Gastrocnemius medialis (tissue), 4 donors: ENCODE results near the gene MMP25.
"Not testable (repeated sequence)": the region's sequence is repeated elsewhere in the genome, so short reads cannot be mapped to it uniquely, and the experiment has no call there.

Source experiments
- POLR2A ChIP-seq, 2 donors: fragments of 450-650 bp; IDR thresholded peaks; one replicate each; pipeline ENCODE4 v1.6.1; 2017; ENCODE audit warnings: antibody characterized with exemption in 2 of 2, mild to moderate bottlenecking in 2 of 2, moderate library complexity in 2 of 2
- TF ChIP-seq, protein P1 (sequence below), 5 experiments: fragments of 450-650 bp in 3 of 5; fragments of 200-600 bp in 2 of 5; sonication (generic) in 2 of 5; IDR thresholded peaks in 4 of 5; conservative IDR thresholded peaks in 1 of 5; 1 replicate in 4 of 5; 2 replicates in 1 of 5; pipeline ENCODE4 v1.5.1; 2016 to 2019; ENCODE audit warnings: antibody characterized with exemption in 5 of 5, mild to moderate bottlenecking in 3 of 5, moderate library complexity in 3 of 5

DNA sequence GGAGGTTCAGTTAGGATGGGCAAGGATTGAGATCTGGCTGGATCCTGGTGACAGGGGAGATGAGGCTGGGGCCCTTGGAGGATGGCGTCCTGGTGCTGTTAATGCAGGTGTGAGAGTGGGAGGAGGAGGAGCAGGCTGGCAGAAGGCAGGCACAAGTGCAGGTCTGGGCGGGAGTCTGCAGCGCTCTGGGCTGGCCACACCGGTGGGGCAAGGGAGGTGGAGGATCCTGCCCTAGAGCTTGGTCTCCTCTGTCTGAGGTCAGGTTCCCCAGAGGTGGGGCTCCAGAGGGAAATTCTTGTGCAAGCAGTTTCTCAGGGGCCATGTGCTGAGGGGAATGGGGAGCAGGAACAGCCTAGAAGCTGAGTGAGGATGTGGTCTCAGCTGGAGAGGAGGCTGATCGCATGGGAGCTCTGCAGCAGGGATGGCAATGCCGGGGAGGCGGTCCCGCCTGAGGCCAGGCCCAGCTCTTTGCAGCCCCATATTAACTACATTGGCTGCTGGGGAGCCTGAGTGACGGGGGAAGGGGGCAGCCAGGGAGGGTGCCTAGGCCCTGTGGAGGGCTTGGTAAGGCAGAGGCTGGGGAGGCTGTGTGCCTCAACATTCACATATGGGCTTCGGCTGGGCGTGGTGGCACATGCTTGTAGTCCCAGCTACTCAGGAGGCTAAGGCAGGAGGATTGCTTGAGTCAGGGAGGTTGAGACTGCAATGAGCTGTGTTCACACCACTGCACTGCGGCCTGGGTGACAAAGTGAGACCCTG is 6.4 kb downstream of the MMP25 start:
- not testable (repeated sequence) for TF ChIP-seq POLR2A (IDR thresholded peaks at IDR 0.05)
- TF ChIP-seq, protein P1, sequence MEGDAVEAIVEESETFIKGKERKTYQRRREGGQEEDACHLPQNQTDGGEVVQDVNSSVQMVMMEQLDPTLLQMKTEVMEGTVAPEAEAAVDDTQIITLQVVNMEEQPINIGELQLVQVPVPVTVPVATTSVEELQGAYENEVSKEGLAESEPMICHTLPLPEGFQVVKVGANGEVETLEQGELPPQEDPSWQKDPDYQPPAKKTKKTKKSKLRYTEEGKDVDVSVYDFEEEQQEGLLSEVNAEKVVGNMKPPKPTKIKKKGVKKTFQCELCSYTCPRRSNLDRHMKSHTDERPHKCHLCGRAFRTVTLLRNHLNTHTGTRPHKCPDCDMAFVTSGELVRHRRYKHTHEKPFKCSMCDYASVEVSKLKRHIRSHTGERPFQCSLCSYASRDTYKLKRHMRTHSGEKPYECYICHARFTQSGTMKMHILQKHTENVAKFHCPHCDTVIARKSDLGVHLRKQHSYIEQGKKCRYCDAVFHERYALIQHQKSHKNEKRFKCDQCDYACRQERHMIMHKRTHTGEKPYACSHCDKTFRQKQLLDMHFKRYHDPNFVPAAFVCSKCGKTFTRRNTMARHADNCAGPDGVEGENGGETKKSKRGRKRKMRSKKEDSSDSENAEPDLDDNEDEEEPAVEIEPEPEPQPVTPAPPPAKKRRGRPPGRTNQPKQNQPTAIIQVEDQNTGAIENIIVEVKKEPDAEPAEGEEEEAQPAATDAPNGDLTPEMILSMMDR (IDR thresholded peaks at IDR 0.05 in 4 of 5, conservative IDR thresholded peaks at IDR 0.05 in 1 of 5), result not testable (repeated sequence)
